ENCODE results near the gene TSPAN32.

TSPAN32 gene, protein sequence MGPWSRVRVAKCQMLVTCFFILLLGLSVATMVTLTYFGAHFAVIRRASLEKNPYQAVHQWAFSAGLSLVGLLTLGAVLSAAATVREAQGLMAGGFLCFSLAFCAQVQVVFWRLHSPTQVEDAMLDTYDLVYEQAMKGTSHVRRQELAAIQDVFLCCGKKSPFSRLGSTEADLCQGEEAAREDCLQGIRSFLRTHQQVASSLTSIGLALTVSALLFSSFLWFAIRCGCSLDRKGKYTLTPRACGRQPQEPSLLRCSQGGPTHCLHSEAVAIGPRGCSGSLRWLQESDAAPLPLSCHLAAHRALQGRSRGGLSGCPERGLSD

DNA sequence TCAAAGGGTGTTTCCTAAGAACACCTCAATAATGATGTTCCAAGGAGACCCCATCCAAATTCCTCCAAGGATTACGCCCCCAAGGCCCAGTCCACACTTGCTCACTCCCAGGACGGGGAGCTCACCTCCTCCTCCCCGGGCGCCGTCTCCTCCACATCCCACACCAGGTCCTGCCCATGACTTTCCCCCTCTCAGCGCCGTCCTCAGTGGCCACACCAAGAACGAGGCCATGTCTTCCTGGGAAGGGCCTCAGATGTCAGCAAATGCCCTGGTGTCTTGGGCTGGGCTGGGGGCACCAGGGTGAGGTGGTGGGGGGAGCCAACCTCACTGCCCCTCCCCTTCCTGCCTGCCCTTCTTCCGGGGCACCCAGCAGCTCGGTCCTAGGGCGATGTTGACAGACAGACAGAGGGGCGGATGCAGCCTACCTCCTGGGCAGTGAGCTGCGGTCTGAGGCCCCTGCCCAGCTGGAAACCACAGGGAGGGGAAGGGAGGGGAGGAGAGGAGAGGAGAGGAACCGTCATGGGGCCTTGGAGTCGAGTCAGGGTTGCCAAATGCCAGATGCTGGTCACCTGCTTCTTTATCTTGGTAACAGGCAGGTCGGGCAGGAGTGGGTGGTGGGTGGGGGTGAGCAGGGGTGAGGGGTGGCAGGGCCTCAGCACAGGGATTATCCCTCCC is at the start of gene TSPAN32, which contains the start of gene C11orf21:
Gene TSPAN32 (plus strand): TSS at position 383 of the 675 bp plus-strand sequence. CDS start 137 bp downstream, at position 520.
Gene C11orf21 (minus strand): TSS at position 288 of the 675 bp plus-strand sequence. CDS start 110 bp downstream, at position 178.
- Histone ChIP-seq H3K4me1 (ENCODE audit: control insufficient read depth, insufficient read depth, low read length) (no peaks in the 10 kb centered on the region), H3K9me3 (ENCODE audit: control insufficient read depth, insufficient read depth, low read length) (no peaks in the 10 kb centered on the region), H3K27me3 (ENCODE audit: control insufficient read depth, insufficient read depth, low read length) (no peaks in the 10 kb centered on the region), H3K4me3 (ENCODE audit: low read depth, low read length) (no peak within 1 kb of the TSS), H3K9ac (ENCODE audit: low read depth, low read length) (no peak within 1 kb of the TSS), H3K36me3 (ENCODE audit: control insufficient read depth, insufficient read depth, low read length) (no peaks in the 10 kb centered on the region)

DNA sequence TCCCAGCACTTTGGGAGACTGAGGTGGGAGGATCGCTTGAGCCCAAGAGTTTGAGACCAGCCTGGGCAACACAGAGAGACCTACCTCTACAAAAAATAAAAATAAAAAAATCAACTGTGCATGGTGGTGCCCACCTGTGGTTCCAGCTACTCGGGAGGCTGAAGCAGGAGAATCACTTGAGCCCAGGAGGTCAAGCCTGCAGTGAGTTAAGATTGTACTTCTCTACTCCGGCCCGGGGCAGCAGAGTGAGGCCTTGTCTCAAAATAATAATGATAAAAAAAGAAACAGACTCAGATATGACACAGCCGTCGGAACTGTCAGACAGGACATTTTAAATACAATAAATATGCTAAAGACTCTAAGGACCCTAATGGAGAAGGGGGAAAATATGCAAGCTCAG is 49.8 kb upstream of the TSPAN32 start:
- no peaks in the 10 kb centered on the region for H3K27me3 ChIP-seq (ENCODE audit: control insufficient read depth, insufficient read depth, low read length)
- H3K4me3 ChIP-seq (ENCODE audit: low read depth, low read length), result no peak overlapping the region
- no peaks in the 10 kb centered on the region for H3K36me3 ChIP-seq (ENCODE audit: control insufficient read depth, insufficient read depth, low read length)
- no peaks in the 10 kb centered on the region for H3K9me3 ChIP-seq (ENCODE audit: control insufficient read depth, insufficient read depth, low read length)
- H3K4me1 ChIP-seq (ENCODE audit: control insufficient read depth, insufficient read depth, low read length), result no peaks in the 10 kb centered on the region
- no peak overlapping the region for H3K9ac ChIP-seq (ENCODE audit: low read depth, low read length)

DNA sequence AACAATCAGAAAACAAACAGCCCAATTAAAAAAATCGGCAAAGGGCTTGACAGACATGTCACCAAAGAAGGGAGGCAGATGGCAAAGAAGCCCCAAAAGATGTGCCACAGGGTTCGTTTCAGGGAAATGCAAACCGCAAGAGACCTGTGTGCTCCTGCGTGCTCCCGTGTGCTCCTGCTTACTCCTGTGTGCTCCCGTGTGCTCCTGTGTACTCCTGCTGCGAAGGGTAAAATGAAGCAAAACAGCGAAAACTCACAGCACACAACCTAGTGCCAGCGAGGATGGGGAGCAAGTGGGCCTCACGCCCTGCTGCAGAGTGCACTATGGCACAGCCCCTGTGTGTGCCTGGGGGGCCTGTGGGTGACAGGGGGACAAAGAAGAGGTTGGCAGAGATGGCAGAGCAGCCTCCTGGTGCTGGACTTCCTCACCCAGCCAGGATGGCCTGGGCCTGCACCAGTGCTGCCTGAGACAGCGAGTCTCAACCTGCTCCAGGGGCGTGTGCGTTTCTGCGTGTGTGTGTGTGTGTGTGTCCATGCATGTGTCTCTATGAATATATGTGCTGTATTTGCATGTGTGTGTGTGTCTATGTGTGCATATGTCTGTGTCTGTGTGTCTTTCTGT is 45.4 kb upstream of the TSPAN32 start:
- H3K4me3 ChIP-seq (ENCODE audit: low read depth, low read length), result no peak overlapping the region
- H3K36me3 ChIP-seq (ENCODE audit: control insufficient read depth, insufficient read depth, low read length), result no peaks in the 10 kb centered on the region
- no peak overlapping the region for H3K9ac ChIP-seq (ENCODE audit: low read depth, low read length)
- no peaks in the 10 kb centered on the region for H3K4me1 ChIP-seq (ENCODE audit: control insufficient read depth, insufficient read depth, low read length)
- H3K27me3 ChIP-seq (ENCODE audit: control insufficient read depth, insufficient read depth, low read length), result no peaks in the 10 kb centered on the region
- H3K9me3 ChIP-seq (ENCODE audit: control insufficient read depth, insufficient read depth, low read length), result no peaks in the 10 kb centered on the region

DNA sequence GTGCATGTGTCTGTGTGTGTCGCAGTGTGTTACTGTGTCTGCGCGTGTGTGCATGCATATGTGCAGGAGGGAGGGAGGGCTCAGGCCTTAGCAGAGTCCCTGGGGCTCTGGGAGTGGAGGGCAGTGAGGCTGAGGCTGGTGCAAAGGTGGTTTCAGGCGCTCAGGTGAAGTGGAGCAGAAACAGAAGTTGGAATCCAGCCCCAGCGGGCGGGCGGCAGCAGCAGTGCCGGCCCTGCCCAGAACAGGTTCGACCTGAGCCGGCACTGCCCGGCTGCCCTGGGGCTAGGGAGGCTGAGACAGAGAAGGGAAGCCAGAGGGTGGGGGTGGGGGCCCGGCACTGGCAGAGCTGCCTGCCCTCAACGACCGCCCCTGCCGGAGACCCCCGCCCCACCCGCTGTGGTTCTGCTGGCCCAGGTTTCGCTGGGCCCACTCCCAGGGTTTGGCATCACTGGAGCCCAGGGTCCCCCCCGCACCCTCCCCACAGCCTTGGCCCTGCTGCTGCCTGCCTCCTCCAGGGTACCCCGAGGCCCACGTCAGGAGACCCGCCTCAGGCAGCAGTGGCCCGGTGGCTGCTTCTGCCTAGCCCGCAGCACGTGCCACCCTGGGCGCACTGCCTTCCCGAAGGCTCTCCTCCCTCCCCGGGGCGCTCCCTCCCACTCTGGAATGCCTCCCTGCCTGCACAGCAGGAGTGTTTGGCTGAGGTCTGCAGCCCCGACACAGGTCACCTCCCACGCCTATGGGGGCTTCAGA is 44.7 kb upstream of the TSPAN32 start:
- Histone ChIP-seq H3K9me3 (ENCODE audit: control insufficient read depth, insufficient read depth, low read length) (no peaks in the 10 kb centered on the region), H3K4me3 (ENCODE audit: low read depth, low read length) (no peak overlapping the region), H3K4me1 (ENCODE audit: control insufficient read depth, insufficient read depth, low read length) (no peaks in the 10 kb centered on the region)

DNA sequence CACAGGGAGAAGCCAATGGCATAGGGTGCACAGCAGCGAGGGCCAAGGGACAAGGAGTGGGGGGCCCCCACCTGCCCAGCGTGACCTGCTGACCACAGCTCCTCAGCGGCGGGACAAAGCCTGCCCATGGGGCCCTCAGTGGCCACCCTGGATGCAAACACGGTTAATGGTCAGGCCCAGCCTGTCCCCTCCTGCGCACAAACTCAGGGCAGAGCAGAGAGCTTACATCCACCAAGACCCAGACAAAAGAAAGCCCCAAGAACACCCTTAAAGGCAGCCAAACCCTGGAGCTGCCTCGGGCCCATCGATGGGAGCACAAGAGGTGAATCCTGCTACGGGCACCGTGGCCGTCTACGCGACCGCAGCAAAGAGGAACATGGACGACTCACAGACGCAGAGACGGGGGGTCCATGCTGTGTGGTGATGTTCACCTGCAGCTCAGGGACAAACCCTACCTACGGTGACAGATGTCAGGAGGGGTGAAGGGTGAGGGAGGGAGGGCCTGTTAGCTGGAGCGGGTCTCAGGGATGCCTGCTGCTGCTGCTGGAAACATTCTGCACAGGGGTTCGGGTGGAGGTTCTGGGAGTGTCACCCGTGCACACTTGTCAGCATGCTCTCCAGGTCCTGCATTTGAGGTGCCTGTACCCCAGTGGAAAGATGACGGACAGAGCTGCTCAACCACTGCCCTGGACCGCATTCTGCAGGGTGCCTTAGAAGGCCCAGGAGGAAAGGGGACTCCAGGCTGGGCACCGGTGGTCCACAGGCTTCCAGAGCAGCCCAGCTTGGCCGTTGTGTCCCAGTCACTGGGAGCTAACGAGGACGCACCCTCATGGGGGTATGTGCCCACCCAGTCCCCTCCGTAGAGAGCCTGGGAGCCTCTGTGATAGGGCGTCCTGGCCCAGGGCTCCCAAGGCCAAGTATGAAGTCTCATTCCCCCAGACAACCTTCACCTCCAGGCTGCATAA is 43.0 kb upstream of the TSPAN32 start:
- H3K27me3 ChIP-seq (ENCODE audit: control insufficient read depth, insufficient read depth, low read length), result no peaks in the 10 kb centered on the region
- H3K4me1 ChIP-seq (ENCODE audit: control insufficient read depth, insufficient read depth, low read length), result no peaks in the 10 kb centered on the region
- H3K9me3 ChIP-seq (ENCODE audit: control insufficient read depth, insufficient read depth, low read length), result no peaks in the 10 kb centered on the region
- no peak overlapping the region for H3K4me3 ChIP-seq (ENCODE audit: low read depth, low read length)
- H3K36me3 ChIP-seq (ENCODE audit: control insufficient read depth, insufficient read depth, low read length), result no peaks in the 10 kb centered on the region
- no peak overlapping the region for H3K9ac ChIP-seq (ENCODE audit: low read depth, low read length)

More for the DNA sequence above, 44.7 kb upstream of the TSPAN32 start:
- Histone ChIP-seq H3K27me3 (ENCODE audit: control insufficient read depth, insufficient read depth, low read length) (no peaks in the 10 kb centered on the region), H3K9ac (ENCODE audit: low read depth, low read length) (no peak overlapping the region), H3K36me3 (ENCODE audit: control insufficient read depth, insufficient read depth, low read length) (no peaks in the 10 kb centered on the region)

DNA sequence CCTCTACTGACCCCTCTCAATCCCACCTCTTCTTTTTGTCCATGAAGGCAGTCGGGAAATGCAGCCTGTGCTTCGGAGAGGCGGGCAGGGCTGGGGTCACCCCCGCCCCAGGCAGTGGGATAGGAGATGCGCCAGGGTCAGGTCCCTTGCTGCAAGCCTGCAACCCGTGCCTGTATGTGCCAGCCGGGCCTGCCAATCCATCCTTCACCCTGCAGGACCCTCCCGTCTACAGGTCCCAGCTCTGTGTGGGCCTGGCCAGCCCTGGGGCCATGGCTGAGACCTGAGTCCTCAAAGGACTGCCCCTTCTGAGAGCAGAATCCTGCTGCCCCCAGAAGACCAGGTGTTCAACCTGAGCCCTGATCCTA is 42.4 kb upstream of the TSPAN32 start:
- Histone ChIP-seq H3K27me3 (ENCODE audit: control insufficient read depth, insufficient read depth, low read length) (no peaks in the 10 kb centered on the region), H3K4me1 (ENCODE audit: control insufficient read depth, insufficient read depth, low read length) (no peaks in the 10 kb centered on the region), H3K9ac (ENCODE audit: low read depth, low read length) (no peak overlapping the region), H3K4me3 (ENCODE audit: low read depth, low read length) (no peak overlapping the region), H3K9me3 (ENCODE audit: control insufficient read depth, insufficient read depth, low read length) (no peaks in the 10 kb centered on the region), H3K36me3 (ENCODE audit: control insufficient read depth, insufficient read depth, low read length) (no peaks in the 10 kb centered on the region)

DNA sequence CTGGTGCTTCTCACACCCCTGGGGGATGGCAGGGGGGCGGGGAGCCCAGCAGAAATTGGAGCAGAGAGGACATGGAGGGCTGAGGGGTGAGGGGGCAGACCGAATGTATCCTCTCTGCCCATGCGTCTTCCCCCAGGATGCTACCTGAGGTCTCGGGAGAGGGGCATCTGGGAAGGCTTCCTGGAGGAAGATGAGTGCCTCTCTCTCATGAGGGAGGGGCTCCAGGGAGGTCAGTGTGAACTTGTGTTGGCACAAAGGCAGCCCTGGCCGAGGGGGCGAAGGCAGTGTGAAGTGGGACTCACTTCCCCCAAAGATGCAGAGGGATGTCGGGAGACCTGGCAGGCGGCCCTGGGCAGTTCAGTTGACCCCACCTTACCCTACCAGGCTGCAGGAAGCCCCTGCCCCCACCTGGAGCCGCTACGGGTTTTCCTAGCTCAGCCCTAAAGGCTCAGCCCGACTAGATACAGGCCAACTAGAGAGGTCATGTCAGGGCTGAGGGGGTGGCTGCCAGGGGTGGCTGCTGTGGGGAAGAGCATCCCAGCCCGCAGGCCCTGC is 41.8 kb upstream of the TSPAN32 start:
- H3K27me3 ChIP-seq (ENCODE audit: control insufficient read depth, insufficient read depth, low read length), result no peaks in the 10 kb centered on the region
- H3K9ac ChIP-seq (ENCODE audit: low read depth, low read length), result no peak overlapping the region
- H3K4me1 ChIP-seq (ENCODE audit: control insufficient read depth, insufficient read depth, low read length), result no peaks in the 10 kb centered on the region
- H3K4me3 ChIP-seq (ENCODE audit: low read depth, low read length), result no peak overlapping the region
- H3K36me3 ChIP-seq (ENCODE audit: control insufficient read depth, insufficient read depth, low read length), result no peaks in the 10 kb centered on the region
- H3K9me3 ChIP-seq (ENCODE audit: control insufficient read depth, insufficient read depth, low read length), result no peaks in the 10 kb centered on the region

DNA sequence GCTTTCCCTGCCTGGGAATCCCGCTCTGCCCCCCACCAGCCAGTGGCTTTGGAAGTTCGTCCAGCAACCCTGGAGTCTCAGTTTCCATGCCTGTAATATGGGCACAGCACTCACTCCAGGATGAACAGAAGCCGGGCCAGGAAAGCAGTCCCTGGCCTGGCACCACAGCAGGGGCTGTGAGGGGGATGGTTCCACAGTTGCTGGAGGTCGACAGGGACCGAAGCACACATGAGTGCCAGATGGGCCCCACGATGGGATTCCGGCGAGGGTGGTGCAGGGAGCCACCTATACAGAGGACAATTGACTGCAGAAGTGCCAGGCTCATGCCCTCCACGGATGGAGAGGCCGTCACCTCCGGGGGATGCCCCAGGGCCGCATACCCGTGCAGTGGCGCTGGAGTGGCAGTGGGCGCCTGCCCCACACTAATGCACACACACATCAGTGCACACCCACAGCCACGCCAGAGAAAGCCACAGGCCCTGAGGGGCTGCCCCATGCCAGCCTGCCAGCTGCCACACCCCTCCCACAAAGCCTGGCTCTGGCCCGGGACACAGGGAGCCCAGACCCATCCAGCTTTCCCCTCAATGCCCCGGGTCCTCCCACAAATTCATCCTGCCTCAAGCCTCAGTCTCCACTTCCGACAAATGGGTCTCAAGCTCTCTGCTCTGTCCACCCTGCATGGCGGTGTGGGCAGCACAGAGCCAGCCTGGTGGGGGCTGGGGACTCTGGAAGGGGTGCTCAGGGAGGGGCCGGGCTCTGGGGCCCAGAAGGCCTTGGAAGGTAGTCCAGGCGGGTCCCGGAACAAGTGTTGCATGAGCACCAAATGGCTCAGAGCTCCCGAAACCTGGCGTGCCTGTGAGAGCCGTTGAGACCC is 41.1 kb upstream of the TSPAN32 start:
- Histone ChIP-seq H3K27me3 (ENCODE audit: control insufficient read depth, insufficient read depth, low read length) (peaks cover 2% of the 10 kb centered on the region), H3K4me3 (ENCODE audit: low read depth, low read length) (no peak overlapping the region), H3K36me3 (ENCODE audit: control insufficient read depth, insufficient read depth, low read length) (no peaks in the 10 kb centered on the region), H3K9me3 (ENCODE audit: control insufficient read depth, insufficient read depth, low read length) (no peaks in the 10 kb centered on the region), H3K9ac (ENCODE audit: low read depth, low read length) (no peak overlapping the region), H3K4me1 (ENCODE audit: control insufficient read depth, insufficient read depth, low read length) (no peaks in the 10 kb centered on the region)

DNA sequence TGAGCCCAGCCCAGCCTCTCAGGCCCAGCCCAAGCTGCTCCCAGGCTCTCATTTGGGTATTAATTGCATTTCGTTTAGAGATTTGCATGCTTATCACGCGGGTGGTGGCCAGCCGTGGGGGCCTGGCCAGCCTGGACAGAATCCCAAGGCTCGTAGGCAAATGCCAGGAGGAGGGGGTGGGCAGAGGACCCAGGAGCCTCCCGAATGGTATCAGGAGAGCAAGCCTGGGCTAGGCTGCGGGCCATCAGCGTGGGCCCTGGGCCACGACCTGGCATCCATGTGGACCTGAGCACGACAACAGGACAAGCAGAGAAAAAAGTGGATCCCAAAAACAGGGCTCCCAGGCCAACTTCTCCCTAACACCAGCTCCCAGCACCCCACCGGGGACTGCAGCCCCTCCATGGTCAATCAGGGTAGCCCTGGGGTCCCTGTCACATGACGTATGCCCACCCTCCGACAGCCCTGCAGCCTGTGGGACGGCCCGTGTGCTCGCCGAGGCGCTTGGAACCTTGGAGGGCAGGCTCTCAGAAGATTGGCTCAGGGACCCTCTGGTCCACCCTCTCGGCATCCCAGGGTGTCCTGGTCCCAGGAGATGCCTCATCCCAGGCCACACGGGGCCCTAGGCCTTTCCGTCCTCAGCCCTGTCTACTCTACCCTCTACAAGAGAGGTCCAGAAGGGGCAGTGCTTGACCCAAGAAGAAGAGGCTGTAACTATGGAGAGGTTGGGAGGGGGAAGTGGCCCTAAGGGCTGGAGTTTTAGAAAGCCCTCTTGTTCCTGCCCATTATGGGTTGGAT is 40.2 kb upstream of the TSPAN32 start:
- Histone ChIP-seq H3K9ac (ENCODE audit: low read depth, low read length) (no peak overlapping the region), H3K27me3 (ENCODE audit: control insufficient read depth, insufficient read depth, low read length) (peaks cover 6% of the 10 kb centered on the region), H3K4me1 (ENCODE audit: control insufficient read depth, insufficient read depth, low read length) (no peaks in the 10 kb centered on the region), H3K36me3 (ENCODE audit: control insufficient read depth, insufficient read depth, low read length) (no peaks in the 10 kb centered on the region), H3K9me3 (ENCODE audit: control insufficient read depth, insufficient read depth, low read length) (no peaks in the 10 kb centered on the region), H3K4me3 (ENCODE audit: low read depth, low read length) (no peak overlapping the region)

All from iPS-15b (cell line).